Natural killer cell (primary cell): ENCODE results near the gene ERP27. TPM values are rescaled to one million over a fixed set of nuclear protein-coding genes. Genes with fewer than 3 reads are reported as not detected.

Experiments
- ATAC-seq, 3 donors: fragments of 150-1000 bp in 2 of 3; fragments of 200-7000 bp in 1 of 3; cut with Tn5 transposase; 1 replicate in 1 of 3; 2 replicates in 2 of 3; pipeline ENCODE4 v1.10.0; 2021; ENCODE audit warnings: mild to moderate bottlenecking in 2 of 3, moderate library complexity in 2 of 3
- DNase-seq, 2 donors: peaks; one replicate each; pipeline versions ENCODE4 v3.0.0 to v3.0.0-alpha.2; 2013 to 2021; ENCODE audit warnings: mixed read lengths in 1 of 2
- H3K27ac ChIP-seq: one replicate; pipeline ENCODE4 v1.5.1; 2013; ENCODE audit warnings: mild to moderate bottlenecking, low read length
- H3K27me3 ChIP-seq: one replicate; pipeline ENCODE4 v1.6.1; 2013; ENCODE audit warnings: low read length; ENCODE audit not compliant: control insufficient read depth, insufficient read depth
- H3K36me3 ChIP-seq: one replicate; pipeline ENCODE4 v1.6.1; 2013; ENCODE audit warnings: low read length; ENCODE audit not compliant: control insufficient read depth, insufficient read depth
- H3K4me1 ChIP-seq: one replicate; pipeline ENCODE4 v1.6.1; 2013; ENCODE audit warnings: low read length; ENCODE audit not compliant: control insufficient read depth, insufficient read depth
- H3K4me3 ChIP-seq: one replicate; pipeline ENCODE4 v1.5.1; 2013; ENCODE audit warnings: low read length
- H3K9me3 ChIP-seq: one replicate; pipeline ENCODE4 v1.6.1; 2013; ENCODE audit warnings: low read length; ENCODE audit not compliant: control insufficient read depth, insufficient read depth
- H3K27ac Mint-ChIP-seq, 2 donors: one replicate each; pipeline ENCODE4 v1.8.0; 2022; ENCODE audit warnings: mild to moderate bottlenecking in 2 of 2, mixed read lengths in 2 of 2, moderate library complexity in 1 of 2
- H3K27me3 Mint-ChIP-seq, 2 donors: one replicate each; pipeline ENCODE4 v1.8.0; 2022; ENCODE audit warnings: low read depth in 2 of 2, mixed read lengths in 2 of 2
- H3K36me3 Mint-ChIP-seq: one replicate; pipeline ENCODE4 v1.8.0; 2022; ENCODE audit warnings: mixed read lengths
- H3K4me1 Mint-ChIP-seq, 2 donors: one replicate each; pipeline ENCODE4 v1.8.0; 2022; ENCODE audit warnings: mixed read lengths in 2 of 2
- H3K4me3 Mint-ChIP-seq: one replicate; pipeline ENCODE4 v1.8.0; 2022; ENCODE audit warnings: mild to moderate bottlenecking, moderate library complexity, mixed read lengths
- H3K9me3 Mint-ChIP-seq, 2 donors: one replicate each; pipeline ENCODE4 v1.8.0; 2022; ENCODE audit warnings: mixed read lengths in 2 of 2
- CTCF ChIP-seq: fragments of 200-600 bp; IDR thresholded peaks from one replicate; pipeline ENCODE4 v1.8.0; 2022; ENCODE audit warnings: antibody characterized with exemption
- WGBS: methylation state at CpG from one replicate; pipeline ENCODE4 v1.1.7; 2013; ENCODE audit warnings: missing lambda C conversion rate; ENCODE audit not compliant: insufficient coverage; 5-methylcytosine and 5-hydroxymethylcytosine counted together
- intact Hi-C: fragments of 100-400 bp; cut with micrococcal nuclease; formaldehyde crosslinking; loops from one replicate; pipeline ENCODE4 v1.14.2; 2022
- total RNA-seq, 4 donors: library from RNA; stranded (reverse); fragments of 120-200 nt in 1 of 4; gene quantifications; one replicate each; pipeline versions ENCODE4 v1.2.3 to v1.2.4, GENCODE V29; 2013 to 2022

Gene ERP27
- total RNA-seq, 3 donors from 2014 or later (not counting 1 experiment from before 2014, with no cell fraction given) = 9.8 to 15.2 (median 12.3) TPM

GRCh38 chr12:14871247-14871646 lies 67.1 kb downstream of the ERP27 start:
- no peaks in the 10 kb centered on the region for H3K36me3 Mint-ChIP-seq
- Histone ChIP-seq H3K27ac (no peak overlapping the region), H3K4me1 (no peaks in the 10 kb centered on the region), H3K36me3 (no peaks in the 10 kb centered on the region), H3K27me3 (no peaks in the 10 kb centered on the region), H3K9me3 (no peaks in the 10 kb centered on the region), H3K4me3 (no peak overlapping the region)
- TF ChIP-seq CTCF = no peak
- H3K4me1 Mint-ChIP-seq = no peaks in the 10 kb centered on the region
- DNase-seq = no peak
- intact Hi-C loops = no loop called here
- WGBS = 95% methylated on average over 1 of the region's 1 CpG
- no peak overlapping the region for H3K27ac Mint-ChIP-seq
- no peak for ATAC-seq
- peaks cover 0 to 4% of the 10 kb centered on the region in 2 donors for H3K27me3 Mint-ChIP-seq
- H3K9me3 Mint-ChIP-seq = no peaks in the 10 kb centered on the region
- no peak overlapping the region for H3K4me3 Mint-ChIP-seq

DNA sequence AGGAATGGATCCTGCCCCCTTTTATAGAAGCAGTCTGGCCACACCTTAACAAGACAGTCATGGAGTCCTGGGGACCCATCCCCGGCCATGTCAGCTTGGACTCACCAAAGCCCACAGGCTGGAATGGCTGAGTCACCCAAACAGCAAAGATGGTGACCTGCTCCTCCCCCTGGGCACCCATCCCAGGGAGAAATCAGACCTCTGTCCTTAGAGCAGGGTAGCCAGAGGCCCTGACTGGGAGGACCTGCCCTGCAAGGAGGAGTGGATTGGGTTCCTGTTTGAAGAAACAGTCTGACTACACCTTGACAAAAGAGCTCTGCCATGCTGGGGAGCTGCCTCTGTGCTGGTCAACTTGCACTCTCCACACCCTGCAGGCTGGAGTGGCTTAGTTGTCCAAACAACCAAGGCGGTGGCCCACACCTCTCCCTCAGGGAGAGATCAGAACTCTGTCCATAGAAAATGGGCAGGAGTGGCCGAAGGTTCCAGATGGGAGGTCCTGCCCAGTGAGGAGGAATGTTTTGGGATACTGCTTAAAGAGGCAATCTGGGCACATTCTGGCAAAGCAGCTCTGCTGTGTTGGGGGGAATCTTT lies 69.3 kb downstream of the ERP27 start:
- Mint-ChIP-seq H3K27ac (no peak overlapping the region), H3K9me3 (no peaks in the 10 kb centered on the region), H3K4me3 (no peak overlapping the region), H3K4me1 (no peaks in the 10 kb centered on the region), H3K36me3 (no peaks in the 10 kb centered on the region), H3K27me3 (peaks cover 8 to 17% of the 10 kb centered on the region in 2 donors)
- intact Hi-C loops = no loop called here
- ATAC-seq (no peak), DNase-seq (no peak)
- no peak overlapping the region for H3K4me3 ChIP-seq
- WGBS = 97% methylated on average over 3 of the region's 3 CpGs
- TF ChIP-seq CTCF = no peak
- H3K27ac ChIP-seq = no peak overlapping the region
- no peaks in the 10 kb centered on the region for H3K4me1 ChIP-seq
- H3K9me3 ChIP-seq = no peaks in the 10 kb centered on the region
- H3K27me3 ChIP-seq = no peaks in the 10 kb centered on the region
- no peaks in the 10 kb centered on the region for H3K36me3 ChIP-seq

Other genes with a start within 250 kb of the ERP27 start
- not detected for gene GUCY2C, start 241.9 kb downstream of the ERP27 start, total RNA-seq
- gene WBP11, start 135.1 kb downstream of the ERP27 start, total RNA-seq = 100 to 1,000 TPM; 130 to 159 (median 134) TPM
- under 1 TPM; 0.28 to 0.79 (median 0.33) TPM for gene C12orf60, start 134.9 kb downstream of the ERP27 start, total RNA-seq
- not detected for gene SMCO3, start 124.4 kb downstream of the ERP27 start, total RNA-seq
- not detected for gene ART4, start 95.0 kb downstream of the ERP27 start, total RNA-seq
- 1 to 10 TPM in 1 of 3 donors, under 1 TPM in 1, not detected in 1; 0.89 to 1.1 TPM for gene MGP, start 52.7 kb downstream of the ERP27 start, total RNA-seq
- gene ARHGDIB, start 23.1 kb upstream of the ERP27 start, total RNA-seq = 100 to 1,000 TPM; 838 to 962 (median 929) TPM
- not detected for gene PDE6H, start 34.5 kb upstream of the ERP27 start, total RNA-seq